GM21447 (cell line): Measurements from ENCODE around the gene YTHDC1.
"Not testable (repeated sequence)": the region's sequence is repeated elsewhere in the genome, so short reads cannot be mapped to it uniquely, and the experiment has no call there.

Experiments
- ATAC-seq: cut with Tn5 transposase; IDR thresholded peaks from one replicate; pipeline ENCODE4 v1.9.1; 2021; ENCODE audit not compliant: unreplicated experiment

The YTHDC1 gene

GRCh38 chr4:68297137-68297536 lies 52.8 kb downstream of the YTHDC1 start:
- no peak for ATAC-seq

DNA sequence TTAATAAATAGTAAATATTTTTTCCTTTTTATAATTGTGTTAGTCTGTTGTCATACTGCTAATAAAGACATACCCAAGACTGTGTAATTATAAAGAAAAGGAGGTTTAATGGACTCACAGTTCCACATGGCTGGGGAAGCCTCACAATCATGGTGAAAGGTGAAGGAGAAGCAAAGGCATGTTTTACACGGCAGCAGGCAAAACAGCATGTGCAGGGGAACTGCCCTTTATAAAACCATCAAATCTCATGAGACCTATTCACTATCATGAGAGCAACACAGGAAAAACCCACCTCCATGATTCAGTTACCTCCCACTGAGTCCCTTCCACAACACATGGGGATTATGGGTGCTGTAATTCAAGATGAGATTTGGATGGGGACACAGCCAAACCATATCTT lies 58.6 kb downstream of the YTHDC1 start:
- no peak for ATAC-seq

DNA sequence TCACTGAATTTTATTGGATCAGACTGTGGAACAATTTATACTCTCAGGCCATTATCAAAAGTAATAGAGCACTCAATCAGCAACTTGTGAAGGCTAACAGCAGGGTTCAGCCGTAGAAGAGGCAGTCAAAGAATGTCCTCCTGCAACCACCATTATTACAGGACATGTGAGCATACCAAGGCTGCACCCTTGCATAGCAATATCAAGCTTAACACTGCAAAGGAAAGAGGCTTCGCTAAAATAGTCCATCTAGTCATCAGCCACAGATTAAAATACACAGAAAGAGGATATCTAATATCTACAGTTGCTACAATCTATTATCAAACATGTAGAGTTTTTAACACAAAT lies 61.5 kb downstream of the YTHDC1 start:
- ATAC-seq: no peak

DNA sequence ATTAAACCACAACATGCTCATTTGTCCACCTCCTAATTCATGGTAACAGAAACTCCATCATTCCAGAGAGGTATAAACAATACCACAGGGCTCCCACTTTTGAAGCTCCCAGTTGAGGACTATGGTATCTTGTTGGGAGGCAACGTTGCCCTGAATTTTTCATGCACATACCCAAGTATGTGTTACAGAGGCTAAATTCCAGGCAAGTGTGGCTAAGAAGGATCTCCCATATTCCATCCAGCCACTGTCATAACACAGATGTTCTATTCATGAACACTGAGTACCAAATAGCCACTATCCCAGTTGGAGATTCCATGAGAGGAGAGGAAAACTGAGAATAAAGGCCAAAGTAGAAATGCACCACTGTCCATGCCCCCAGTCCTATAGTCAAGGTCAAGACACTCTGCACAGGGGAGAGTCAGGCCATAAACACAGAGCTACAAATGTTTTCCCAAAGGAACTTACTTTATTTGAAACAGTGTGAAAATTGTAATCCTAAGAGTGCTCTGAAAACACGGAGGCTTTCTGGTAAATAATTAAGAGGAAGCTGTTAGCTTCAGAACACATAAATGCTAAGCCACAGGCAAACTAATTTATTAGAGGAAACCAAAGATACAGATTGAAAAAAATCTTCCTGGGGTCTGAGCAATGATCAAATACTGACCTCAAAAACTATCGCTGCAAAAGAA lies 62.0 kb downstream of the YTHDC1 start:
- no peak for ATAC-seq

GRCh38 chr4:68283714-68284113 lies 66.2 kb downstream of the YTHDC1 start:
- ATAC-seq: no peak

GRCh38 chr4:68283095-68283494 lies 66.8 kb downstream of the YTHDC1 start:
- ATAC-seq: no peak

DNA sequence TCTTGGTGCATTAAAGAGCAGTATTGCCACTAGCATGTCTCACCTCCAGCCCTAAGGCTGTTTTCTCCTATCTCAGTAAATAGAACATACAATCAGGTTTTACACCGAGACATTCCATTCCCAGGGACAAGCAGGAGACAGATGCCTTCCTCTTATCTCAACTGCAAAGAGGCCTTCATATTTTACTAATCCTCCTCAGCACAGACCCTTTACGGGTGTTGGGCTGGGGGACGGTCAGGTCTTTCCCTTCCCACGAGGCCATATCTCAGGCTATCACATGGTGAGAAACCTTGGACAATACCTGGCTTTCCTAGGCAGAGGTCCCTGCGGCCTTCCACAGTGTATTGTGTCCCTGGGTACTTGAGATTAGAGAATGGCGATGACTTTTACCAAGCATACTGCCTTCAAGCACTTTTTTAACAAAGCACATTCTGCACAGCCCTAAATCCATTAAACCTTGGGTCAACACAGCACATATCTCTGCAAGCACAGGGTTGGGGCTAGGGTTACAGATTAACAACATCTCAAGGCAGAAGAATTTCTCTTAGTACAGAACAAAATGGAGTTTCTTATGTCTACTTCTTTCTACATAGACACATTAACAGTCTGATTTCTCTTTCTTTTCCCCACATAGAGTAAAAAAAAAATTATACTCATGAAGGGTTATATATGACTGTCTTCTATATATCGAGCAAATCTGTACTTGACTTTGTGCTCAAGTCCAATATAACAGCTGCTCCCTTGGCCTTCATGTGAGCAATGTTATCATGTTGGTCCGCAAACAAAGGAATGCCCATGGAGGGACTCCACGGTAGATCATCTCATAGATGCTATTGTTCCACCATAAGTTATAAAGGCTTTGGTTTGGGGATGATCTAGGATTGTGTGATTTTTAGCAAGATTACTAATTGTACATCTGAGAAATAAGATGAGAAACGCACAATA lies 67.8 kb downstream of the YTHDC1 start:
- not testable (repeated sequence) for ATAC-seq

DNA sequence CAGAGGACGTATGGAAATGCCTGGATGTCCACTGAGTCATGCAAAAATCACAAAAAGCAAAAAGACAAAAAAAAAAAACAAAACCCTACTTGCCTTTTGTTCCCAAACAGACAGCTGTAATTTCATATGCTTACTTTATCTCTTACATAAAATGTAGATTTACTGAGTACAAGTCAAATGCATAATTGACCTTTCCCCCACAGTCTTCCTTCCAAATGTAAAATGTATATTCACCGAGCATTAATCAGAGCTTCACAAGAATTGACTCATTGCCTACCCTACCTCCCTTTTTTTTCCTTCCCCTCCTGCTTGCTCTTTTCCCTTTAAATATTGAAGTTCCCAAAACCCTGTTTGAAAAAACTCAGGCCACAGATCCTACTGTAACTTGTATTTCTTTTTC lies 71.9 kb downstream of the YTHDC1 start:
- ATAC-seq: no peak

DNA sequence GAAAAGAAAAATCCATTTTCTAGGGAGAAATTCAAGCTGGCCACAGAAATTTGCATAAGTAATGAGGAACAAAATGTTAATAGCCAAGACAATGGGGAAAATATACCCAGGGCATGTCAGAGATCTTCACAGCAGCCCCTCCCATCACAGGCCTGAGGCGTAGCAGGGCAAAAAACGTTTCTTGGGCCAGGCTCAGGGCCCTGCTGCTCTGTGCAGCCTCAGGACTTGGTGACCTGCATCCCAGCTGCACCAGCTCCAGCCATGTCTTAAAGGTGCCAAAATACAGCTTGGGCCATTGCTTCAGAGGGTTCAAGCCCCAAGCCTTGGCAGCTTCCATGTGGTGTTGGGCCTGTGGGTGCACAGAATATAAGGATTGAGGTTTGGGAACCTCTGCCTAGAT lies 72.3 kb downstream of the YTHDC1 start:
- no peak for ATAC-seq

GRCh38 chr4:68272860-68273259 lies 77.0 kb downstream of the YTHDC1 start:
- ATAC-seq: peak; percentile 53

DNA sequence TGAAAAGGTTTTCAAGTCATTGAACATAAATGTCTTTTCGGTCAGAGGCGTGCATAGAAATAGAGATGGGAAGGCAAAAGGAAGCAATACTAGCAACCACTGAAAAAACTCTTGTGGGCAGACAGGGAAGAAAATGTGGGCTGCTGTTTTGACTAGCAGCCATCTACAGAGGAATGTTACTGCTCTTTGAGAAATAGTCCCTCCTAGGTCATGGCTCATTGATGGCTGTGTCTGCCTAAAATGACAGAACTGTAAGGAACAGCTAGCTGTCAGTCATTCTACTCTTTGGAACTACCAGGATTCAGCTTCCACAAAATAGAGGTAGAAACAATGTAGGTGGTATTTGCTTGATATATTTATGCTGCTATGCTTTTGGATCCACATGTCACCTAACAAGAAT lies 77.5 kb downstream of the YTHDC1 start:
- peak; percentile 42 for ATAC-seq

DNA sequence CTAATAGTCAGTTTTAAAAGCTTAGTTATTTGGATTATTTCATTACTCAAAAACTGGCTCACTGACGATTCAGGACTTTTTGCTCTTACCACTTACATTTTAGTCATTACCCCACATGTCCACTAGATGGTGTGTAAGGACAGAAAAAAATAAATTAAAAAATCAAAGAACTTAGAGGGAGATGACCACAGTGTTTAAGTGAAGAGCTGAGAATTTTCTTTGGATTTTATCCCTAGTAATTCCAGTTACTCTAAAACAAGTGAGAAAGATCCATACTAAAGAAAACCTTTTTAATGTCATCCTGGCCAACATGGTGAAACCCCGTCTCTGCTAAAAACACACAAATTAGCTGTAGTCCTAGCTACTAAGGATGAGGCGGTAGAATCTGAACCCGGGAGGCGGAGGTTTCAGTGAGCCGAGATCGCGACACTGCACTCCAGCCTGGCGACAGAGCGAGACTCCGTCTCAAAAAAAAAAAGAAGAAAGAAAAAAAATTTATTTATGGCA lies 78.0 kb downstream of the YTHDC1 start:
- peak; percentile 57 for ATAC-seq

GRCh38 chr4:68267433-68267944 lies 82.4 kb downstream of the YTHDC1 start:
- ATAC-seq: no peak

GRCh38 chr4:68264875-68265565 lies 84.9 kb downstream of the YTHDC1 start:
- ATAC-seq: no peak
